ENCODE measurements around the gene MAP7.
"Not testable (repeated sequence)": the region's sequence is repeated elsewhere in the genome, so short reads cannot be mapped to it uniquely, and the experiment has no call there.

MAP7 gene

GRCh38 chr6:136411453-136412354, 138.5 kb downstream of the MAP7 start:
- DNase-seq: no peak

- no peak for DNase-seq
Measured at GRCh38 chr6:136411025-136411325, 139.2 kb downstream of the MAP7 start.

GRCh38 chr6:136410201-136411024, 139.8 kb downstream of the MAP7 start:
- no peak for DNase-seq

GRCh38 chr6:136409597-136409996, 140.6 kb downstream of the MAP7 start:
- DNase-seq: no peak

- no peak for DNase-seq
Measured at GRCh38 chr6:136408204-136408603, 142.0 kb downstream of the MAP7 start.

GRCh38 chr6:136405420-136406029, 144.7 kb downstream of the MAP7 start:
- no peak for DNase-seq

- DNase-seq: no peak
Measured at GRCh38 chr6:136404627-136405419, 145.4 kb downstream of the MAP7 start.

GRCh38 chr6:136404007-136404406, 146.2 kb downstream of the MAP7 start:
- DNase-seq: no peak

- no peak for DNase-seq
Measured at GRCh38 chr6:136403110-136403980, 146.9 kb downstream of the MAP7 start.

- DNase-seq: no peak
Measured at GRCh38 chr6:136401749-136402148, 148.5 kb downstream of the MAP7 start.

GRCh38 chr6:136401236-136401635, 149.0 kb downstream of the MAP7 start:
- DNase-seq: not testable (repeated sequence)

- no peak for DNase-seq
Measured at GRCh38 chr6:136398453-136398852, 151.8 kb downstream of the MAP7 start.

- DNase-seq: no peak
Measured at GRCh38 chr6:136396908-136397307, 153.3 kb downstream of the MAP7 start.

- DNase-seq: not testable (repeated sequence)
Measured at GRCh38 chr6:136390959-136391358, 159.3 kb downstream of the MAP7 start.

GRCh38 chr6:136387316-136387715, 162.9 kb downstream of the MAP7 start:
- DNase-seq: no peak

- DNase-seq: no peak
Measured at GRCh38 chr6:136383268-136383937, 166.8 kb downstream of the MAP7 start.

- no peak for DNase-seq
Measured at GRCh38 chr6:136382676-136383252, 167.5 kb downstream of the MAP7 start.

GRCh38 chr6:136378888-136379287, 171.3 kb downstream of the MAP7 start:
- DNase-seq: no peak

- DNase-seq: not testable (repeated sequence)
Measured at GRCh38 chr6:136375836-136376235, 174.4 kb downstream of the MAP7 start.

- no peak for DNase-seq
Measured at GRCh38 chr6:136371959-136372358, 178.3 kb downstream of the MAP7 start.
